Nephron (organoid): ENCODE results near the gene EIF4E1B.

ENCODE experiments used
- H3K27ac Mint-ChIP-seq, 3 experiments: 2 replicates each; pipeline ENCODE4 v1.8.0; 2020; ENCODE audit warnings: mixed read lengths in 3 of 3, mild to moderate bottlenecking in 2 of 3, moderate library complexity in 1 of 3
- H3K27me3 Mint-ChIP-seq: 2 replicates; pipeline ENCODE4 v1.8.0; 2021; ENCODE audit warnings: low read depth, mild to moderate bottlenecking, moderate library complexity, mixed read lengths
- H3K36me3 Mint-ChIP-seq: 2 replicates; pipeline ENCODE4 v1.8.0; 2020; ENCODE audit warnings: low read depth, mixed read lengths
- H3K4me1 Mint-ChIP-seq: 2 replicates; pipeline ENCODE4 v1.8.0; 2020; ENCODE audit warnings: mixed read lengths
- H3K4me3 Mint-ChIP-seq, 3 experiments: 2 replicates each; pipeline ENCODE4 v1.8.0; 2020; ENCODE audit warnings: mild to moderate bottlenecking in 3 of 3, mixed read lengths in 3 of 3, moderate library complexity in 2 of 3
- H3K9me3 Mint-ChIP-seq: 2 replicates; pipeline ENCODE4 v1.8.0; 2020; ENCODE audit warnings: mixed read lengths
- CTCF ChIP-seq, 3 experiments: fragments of 200-600 bp; sonication (generic); IDR thresholded peaks; one replicate each; pipeline ENCODE4 v1.5.0; 2021; ENCODE audit warnings: antibody characterized with exemption in 3 of 3; ENCODE audit not compliant: unreplicated experiment in 3 of 3

EIF4E1B gene

GRCh38 chr5:176651472-176651980 lies 21.1 kb downstream of the EIF4E1B start:
- TF ChIP-seq CTCF (IDR thresholded peaks at IDR 0.05; ENCODE audit: unreplicated experiment in 3 of 3): no peak
- H3K36me3 Mint-ChIP-seq: peaks cover 5% of the 10 kb centered on the region
- peaks cover 24% of the 10 kb centered on the region for H3K4me1 Mint-ChIP-seq
- no peak overlapping the region for H3K27ac Mint-ChIP-seq
- peak overlapping the region in 1 of 3 experiments; percentile 47 for H3K4me3 Mint-ChIP-seq
- H3K9me3 Mint-ChIP-seq: no peaks in the 10 kb centered on the region
- H3K27me3 Mint-ChIP-seq: no peaks in the 10 kb centered on the region

- Mint-ChIP-seq H3K36me3 (peaks cover 5% of the 10 kb centered on the region), H3K27ac (no peak overlapping the region), H3K4me1 (peaks cover 24% of the 10 kb centered on the region), H3K4me3 (no peak overlapping the region), H3K9me3 (no peaks in the 10 kb centered on the region), H3K27me3 (no peaks in the 10 kb centered on the region)
- TF ChIP-seq CTCF (IDR thresholded peaks at IDR 0.05; ENCODE audit: unreplicated experiment in 3 of 3): no peak
Measured at GRCh38 chr5:176652136-176652535, 21.7 kb downstream of the EIF4E1B start.

GRCh38 chr5:176653401-176654385 lies 23.2 kb downstream of the EIF4E1B start:
- no peaks in the 10 kb centered on the region for H3K9me3 Mint-ChIP-seq

GRCh38 chr5:176654856-176655255 lies 24.4 kb downstream of the EIF4E1B start:
- Mint-ChIP-seq H3K27ac (peak overlapping the region in 1 of 3 experiments; percentile 7), H3K27me3 (peaks cover 11% of the 10 kb centered on the region)
- TF ChIP-seq CTCF (IDR thresholded peaks at IDR 0.05; ENCODE audit: unreplicated experiment in 3 of 3): no peak

More at GRCh38 chr5:176653401-176654385, 23.2 kb downstream of the EIF4E1B start:
- peaks cover 6% of the 10 kb centered on the region for H3K27me3 Mint-ChIP-seq
- peaks cover 26% of the 10 kb centered on the region for H3K4me1 Mint-ChIP-seq
- peaks cover 8% of the 10 kb centered on the region for H3K36me3 Mint-ChIP-seq
- TF ChIP-seq CTCF (IDR thresholded peaks at IDR 0.05; ENCODE audit: unreplicated experiment in 3 of 3): no peak
- no peak overlapping the region for H3K4me3 Mint-ChIP-seq
- H3K27ac Mint-ChIP-seq: no peak overlapping the region

GRCh38 chr5:176656467-176656990 lies 26.1 kb downstream of the EIF4E1B start:
- Mint-ChIP-seq H3K36me3 (peaks cover 8% of the 10 kb centered on the region), H3K27me3 (peaks cover 11% of the 10 kb centered on the region), H3K4me3 (no peak overlapping the region), H3K27ac (no peak overlapping the region), H3K9me3 (no peaks in the 10 kb centered on the region), H3K4me1 (peaks cover 21% of the 10 kb centered on the region)
- no peak for TF ChIP-seq CTCF (IDR thresholded peaks at IDR 0.05; ENCODE audit: unreplicated experiment in 3 of 3)

More at GRCh38 chr5:176654856-176655255, 24.4 kb downstream of the EIF4E1B start:
- peaks cover 8% of the 10 kb centered on the region for H3K36me3 Mint-ChIP-seq
- no peaks in the 10 kb centered on the region for H3K9me3 Mint-ChIP-seq
- no peak overlapping the region for H3K4me3 Mint-ChIP-seq
- H3K4me1 Mint-ChIP-seq: peaks cover 21% of the 10 kb centered on the region
